HepG2 (cell line): ENCODE data around the gene POLR2H. TPM values are rescaled to one million over a fixed set of nuclear protein-coding genes. Genes with fewer than 3 reads are reported as not detected.

Experiments
- BORCS8-MEF2B ChIP-seq: sonication (generic); formaldehyde crosslinking; IDR thresholded peaks from 2 replicates; pipeline ENCODE4 v1.8.0; 2022; ENCODE audit warnings: mild to moderate bottlenecking, missing genetic modification reagents
- CTCF ChIP-seq: sonication (generic); formaldehyde crosslinking; IDR thresholded peaks from 2 replicates; pipeline ENCODE4 v1.5.0; 2020; ENCODE audit warnings: mild to moderate bottlenecking, missing genetic modification reagents, moderate library complexity
- MBD4 ChIP-seq: IDR thresholded peaks from 2 replicates; pipeline ENCODE4 v1.6.1; 2012; ENCODE audit warnings: low read length, inconsistent platforms, borderline replicate concordance
- ZBTB44 ChIP-seq: sonication (generic); formaldehyde crosslinking; IDR thresholded peaks from 2 replicates; pipeline ENCODE4 v1.4.0; 2020; ENCODE audit warnings: missing genetic modification reagents
- ZNF260 ChIP-seq: sonication (generic); formaldehyde crosslinking; IDR thresholded peaks from 2 replicates; pipeline ENCODE4 v1.4.0; 2020; ENCODE audit warnings: missing genetic modification reagents, low read depth, mild to moderate bottlenecking, borderline replicate concordance
- ZNF263 ChIP-seq: sonication (generic); formaldehyde crosslinking; IDR thresholded peaks from 2 replicates; pipeline ENCODE4 v1.4.0; 2020; ENCODE audit warnings: missing genetic modification reagents
- ZNF276 ChIP-seq: sonication (generic); formaldehyde crosslinking; IDR thresholded peaks from 2 replicates; pipeline ENCODE4 v1.4.0; 2020; ENCODE audit warnings: mild to moderate bottlenecking, low read depth, missing genetic modification reagents
- ZNF329 ChIP-seq: sonication (generic); formaldehyde crosslinking; IDR thresholded peaks from 2 replicates; pipeline ENCODE4 v1.9.0; 2021; ENCODE audit warnings: low read depth, mild to moderate bottlenecking, missing genetic modification reagents
- ZNF468 ChIP-seq: sonication (generic); formaldehyde crosslinking; IDR thresholded peaks from 2 replicates; pipeline ENCODE4 v1.8.0; 2022; ENCODE audit warnings: mild to moderate bottlenecking, moderate library complexity, missing genetic modification reagents
- ZNF512 ChIP-seq: sonication (generic); formaldehyde crosslinking; IDR thresholded peaks from 2 replicates; pipeline ENCODE4 v1.4.0; 2020; ENCODE audit warnings: mild to moderate bottlenecking, missing genetic modification reagents
- ZNF558 ChIP-seq: sonication (generic); formaldehyde crosslinking; IDR thresholded peaks from 2 replicates; pipeline ENCODE4 v1.9.0; 2022; ENCODE audit warnings: mild to moderate bottlenecking, missing genetic modification reagents, borderline replicate concordance
- ZNF567 ChIP-seq: sonication (generic); formaldehyde crosslinking; IDR thresholded peaks from 2 replicates; pipeline ENCODE4 v1.8.1; 2023; ENCODE audit warnings: mild to moderate bottlenecking, missing genetic modification reagents, borderline replicate concordance
- ZNF576 ChIP-seq: sonication (generic); formaldehyde crosslinking; IDR thresholded peaks from 2 replicates; pipeline ENCODE4 v1.4.0; 2020; ENCODE audit warnings: mild to moderate bottlenecking, missing genetic modification reagents
- ZNF660 ChIP-seq: sonication (generic); formaldehyde crosslinking; IDR thresholded peaks from 2 replicates; pipeline ENCODE4 v1.5.1; 2020; ENCODE audit warnings: mild to moderate bottlenecking, low read depth, missing genetic modification reagents, borderline replicate concordance
- ZNF761 ChIP-seq: sonication (generic); formaldehyde crosslinking; conservative IDR thresholded peaks from 2 replicates; pipeline ENCODE4 v1.4.0; 2020; ENCODE audit warnings: mild to moderate bottlenecking, missing genetic modification reagents
- ZSCAN5A ChIP-seq: sonication (generic); formaldehyde crosslinking; IDR thresholded peaks from 2 replicates; pipeline ENCODE4 v1.8.0; 2022; ENCODE audit warnings: mild to moderate bottlenecking, missing genetic modification reagents, borderline replicate concordance
- polyA plus RNA-seq, 8 experiments: library from polyadenylated mRNA; depleted of rRNA in 3 of 8; stranded (reverse) in 7 of 8; unstranded in 1 of 8; fragments of >200 nt; fragmentation: Illumina TruSeq in 4 of 8; extraction: Trizol in 4 of 8; gene quantifications; 2 replicates each; pipeline versions ENCODE4 v1.2.1 to v1.2.3, GENCODE V29; 2011 to 2016; ENCODE audit warnings: low read depth in 4 of 8, missing spikeins in 1 of 8, mixed read lengths in 1 of 8; ENCODE audit not compliant: insufficient read depth in 1 of 8
- total RNA-seq, 5 experiments: library from RNA; depleted of rRNA; stranded (reverse); fragments of >200 nt; fragmentation: Illumina TruSeq; extraction: Trizol; gene quantifications; 2 replicates each; pipeline ENCODE4 v1.2.3, GENCODE V29; 2016; ENCODE audit warnings: low read depth in 1 of 5

Gene POLR2H
- total and polyA plus RNA-seq, 2 of the 13 experiments (the other 11 are each of a cell fraction or from before 2014, with no cell fraction given) = 118 to 194 TPM

GRCh38 chr3:184362668-184363546, 1.4 kb downstream of the POLR2H start (continued):
- TF ChIP-seq ZBTB44 (CRISPR knock-in tag) (no peak), BORCS8-MEF2B (peak; percentile 88), ZNF276 (peak; percentile 45; the same call in 1 of the 2 replicates), CTCF (peak; percentile 88), ZNF512 (CRISPR knock-in tag) (no peak), ZNF660 (CRISPR knock-in tag) (0 out of 2 replicates have a peak, but pooled peaks have one; percentile 62), ZSCAN5A (CRISPR knock-in tag) (peak; percentile 69; the same call in 1 of the 2 replicates), ZNF329 (0 out of 2 replicates have a peak, but pooled peaks have one; percentile 73), ZNF263 (CRISPR knock-in tag) (peak; percentile 24; the same call in 1 of the 2 replicates), ZNF468 (no peak), ZNF567 (CRISPR knock-in tag) (peak; percentile 63; the same call in 1 of the 2 replicates), MBD4 (no peak), ZNF260 (CRISPR knock-in tag) (no peak), ZNF576 (no peak; the same call in 1 of the 2 replicates), ZNF558 (no peak), ZNF761 (CRISPR knock-in tag) (peak; percentile 59; the same call in 1 of the 2 replicates)
